OCI-LY7 (cell line): ENCODE results near the gene STAC3. TPM values are rescaled to one million over a fixed set of nuclear protein-coding genes. Genes with fewer than 3 reads are reported as not detected.

Source experiments
- BruUV-seq: library from RNA; stranded (reverse); fragments of 400-500 nt; replicated peaks from 2 replicates; lab custom pipeline; 2021; lab: Mats Ljungman, UMichigan
- CTCF ChIA-PET: fragments of 300-600 bp; sonication (Branson Sonifier 250); formaldehyde crosslinking; loops from one replicate; lab custom pipeline; 2022; ENCODE audit warnings: antibody characterized with exemption; ENCODE audit not compliant: unreplicated experiment; lab: Charles Lee
- POLR2A ChIA-PET: fragments of 300-600 bp; sonication (Branson Sonifier 250); formaldehyde crosslinking; loops from one replicate; lab custom pipeline; 2022; ENCODE audit warnings: antibody characterized with exemption; lab: Charles Lee
- DNase-seq: peaks from one replicate; pipeline ENCODE4 v3.0.0-alpha.2; 2015; ENCODE audit warnings: low spot score
- H2AFZ ChIP-seq: fragments of 200-600 bp; sonication (generic), shearing (Covaris generic); 2 replicates; pipeline ENCODE4 v1.6.1; 2014; ENCODE audit warnings: mild to moderate bottlenecking, antibody characterized with exemption, low read length, moderate library complexity
- H3K27ac ChIP-seq: fragments of 200-600 bp; sonication (generic); 2 replicates; pipeline ENCODE4 v1.5.1; 2014; ENCODE audit warnings: mixed run types, low read depth, mild to moderate bottlenecking, moderate library complexity, low read length, inconsistent platforms; ENCODE audit not compliant: poor library complexity, severe bottlenecking
- H3K36me3 ChIP-seq: fragments of 200-600 bp; sonication (generic); 2 replicates; pipeline ENCODE4 v1.6.1; 2014; ENCODE audit warnings: mild to moderate bottlenecking, antibody characterized with exemption, low read length, moderate library complexity, mixed read lengths; ENCODE audit not compliant: insufficient read depth
- H3K4me1 ChIP-seq: fragments of 200-600 bp; sonication (generic); 2 replicates; pipeline ENCODE4 v1.5.1; 2014; ENCODE audit warnings: mild to moderate bottlenecking, low read length; ENCODE audit not compliant: insufficient read depth, poor library complexity, severe bottlenecking
- H3K4me2 ChIP-seq: fragments of 200-600 bp; sonication (generic); 2 replicates; pipeline ENCODE4 v1.6.1; 2014; ENCODE audit warnings: mild to moderate bottlenecking, low read length
- H3K4me3 ChIP-seq: fragments of 200-600 bp; sonication (generic); 2 replicates; pipeline ENCODE4 v1.5.1; 2014; ENCODE audit warnings: mild to moderate bottlenecking, low read depth, low read length; ENCODE audit not compliant: poor library complexity, severe bottlenecking
- H3K79me2 ChIP-seq: fragments of 200-600 bp; sonication (generic); 2 replicates; pipeline ENCODE4 v1.6.1; 2016; ENCODE audit warnings: low read depth, mild to moderate bottlenecking, low read length, moderate library complexity, mixed read lengths; ENCODE audit not compliant: insufficient read depth
- H3K9me2 ChIP-seq: fragments of 200-600 bp; sonication (generic); 2 replicates; pipeline ENCODE4 v1.6.1; 2016; ENCODE audit warnings: mild to moderate bottlenecking, low read length, mixed read lengths; ENCODE audit not compliant: insufficient read depth
- H3K9me3 ChIP-seq: fragments of 200-600 bp; sonication (generic); 2 replicates; pipeline ENCODE4 v1.6.1; 2014; ENCODE audit warnings: mild to moderate bottlenecking, mixed run types, low read length, mixed read lengths
- H4K20me1 ChIP-seq: fragments of 200-600 bp; sonication (generic); 2 replicates; pipeline ENCODE4 v1.6.1; 2014; ENCODE audit warnings: mild to moderate bottlenecking, antibody characterized with exemption, low read length, moderate library complexity, mixed read lengths; ENCODE audit not compliant: insufficient read depth
- CTCF ChIP-seq: fragments of 200-600 bp; sonication (generic); conservative IDR thresholded peaks from 2 replicates; pipeline ENCODE4 v1.5.1; 2014; ENCODE audit warnings: mild to moderate bottlenecking, antibody characterized with exemption, low read length, moderate library complexity, mixed read lengths
- EZH2phosphoT487 ChIP-seq: fragments of 200-600 bp; sonication (generic); IDR thresholded peaks from 2 replicates; pipeline ENCODE4 v1.6.1; 2018; ENCODE audit warnings: low read depth, borderline replicate concordance, mild to moderate bottlenecking, mixed run types, antibody characterized with exemption, low read length, moderate library complexity, mixed read lengths
- intact Hi-C: fragments of 100-400 bp; cut with micrococcal nuclease; formaldehyde crosslinking; loops from one replicate; pipeline ENCODE4 v1.10.0; 2022; ENCODE audit not compliant: unreplicated experiment
- total RNA-seq, 2 experiments: library from RNA; depleted of rRNA in 1 of 2; stranded (reverse); fragments of >200 nt in 1 of 2; shearing (Covaris generic) in 1 of 2; gene quantifications; 2 replicates each; pipeline ENCODE4 v1.2.3, GENCODE V29; 2014 to 2022

STAC3 gene
- total RNA-seq, 2 experiments from 2014 or later = 1.4 to 6.8 TPM

- H3K4me2 ChIP-seq = peak overlapping the region; percentile 86
- no peaks in the 10 kb centered on the region for H3K9me2 ChIP-seq
- no peaks in the 10 kb centered on the region for H4K20me1 ChIP-seq
- no peaks in the 10 kb centered on the region for H3K9me3 ChIP-seq
- H2AFZ ChIP-seq = 0 out of 2 replicates have a peak overlapping the region, but pooled peaks have one; percentile 10
- no TSS peak for BruUV-seq
- H3K36me3 ChIP-seq = no peaks in the 10 kb centered on the region
- peak overlapping the region; percentile 71 for H3K4me3 ChIP-seq
- ChIA-PET POLR2A (interaction anchor here (1.6 to 1.9 kb wide), 3 partner anchors 10 to 13 kb away, joined by 4 to 7 read pairs (median 5); partner anchors contain the start of gene SHMT2), CTCF (interaction anchor here (1.2 to 1.5 kb wide), 2 partner anchors 12 to 26 kb away, joined by 3 to 30 read pairs; partner anchors contain the start of gene SHMT2)
- H3K27ac ChIP-seq = no peak overlapping the region
- TF ChIP-seq CTCF = no peak
- no peak for TF ChIP-seq EZH2phosphoT487
- peaks cover 61% of the 10 kb centered on the region for H3K4me1 ChIP-seq
- intact Hi-C loops = loop anchor here (1.0 kb wide), 1 partner anchor 12 kb away; the partner anchor contains the start of gene SHMT2
- DNase-seq = peak; percentile 18
- no peaks in the 10 kb centered on the region for H3K79me2 ChIP-seq
Measured at GRCh38 chr12:57216921-57217879, 33.8 kb downstream of the STAC3 start.

GRCh38 chr12:57216014-57216911 lies 34.7 kb downstream of the STAC3 start, which contains the start of gene NXPH4:
Gene NXPH4, plus strand, starts transcription at chr12:57216794. Its CDS starts 176 bp downstream, at chr12:57216970.
- peak; percentile 69 for DNase-seq
- Histone ChIP-seq H2AFZ (peak within 1 kb of the TSS; percentile 10; the same call in 1 of the 2 replicates), H3K4me1 (peaks cover 70% of the 10 kb centered on the region), H3K4me2 (peak within 1 kb of the TSS; percentile 86), H3K9me3 (no peaks in the 10 kb centered on the region), H3K9me2 (no peaks in the 10 kb centered on the region), H3K36me3 (no peaks in the 10 kb centered on the region), H3K27ac (no peak within 1 kb of the TSS), H4K20me1 (no peaks in the 10 kb centered on the region), H3K4me3 (peak within 1 kb of the TSS; percentile 71), H3K79me2 (no peaks in the 10 kb centered on the region)
- ChIA-PET POLR2A (interaction anchor here (1.1 to 1.7 kb wide), 2 partner anchors 11 to 13 kb away, joined by 4 to 7 read pairs; partner anchors contain the start of gene SHMT2), CTCF (interaction anchor here (1.0 kb wide), 1 partner anchor 14 kb away, joined by 3 read pairs; the partner anchor contains the start of gene SHMT2)
- no TSS peak for BruUV-seq
- TF ChIP-seq CTCF = 0 out of 2 replicates have a peak, but pooled peaks have one; percentile 22
- no peak for TF ChIP-seq EZH2phosphoT487
- intact Hi-C loops = loop anchor here (1.0 kb wide), 1 partner anchor 13 kb away; the partner anchor contains the start of gene SHMT2
